OCI-LY3 (cell line): ENCODE results near the gene PTK6.

ENCODE experiments used
- EZH2phosphoT487 ChIP-seq: fragments of 200-600 bp; shearing (Covaris generic); IDR thresholded peaks from 2 replicates; pipeline ENCODE4 v1.6.1; 2018; ENCODE audit warnings: antibody characterized with exemption, mixed run types, low read depth
- TF ChIP-seq, protein P1 (sequence below): fragments of 200-600, 300-600 bp; sonication (generic); IDR thresholded peaks from 2 replicates; pipeline ENCODE4 v1.5.1; 2014; ENCODE audit warnings: antibody characterized with exemption, low read length, low read depth

DNA sequence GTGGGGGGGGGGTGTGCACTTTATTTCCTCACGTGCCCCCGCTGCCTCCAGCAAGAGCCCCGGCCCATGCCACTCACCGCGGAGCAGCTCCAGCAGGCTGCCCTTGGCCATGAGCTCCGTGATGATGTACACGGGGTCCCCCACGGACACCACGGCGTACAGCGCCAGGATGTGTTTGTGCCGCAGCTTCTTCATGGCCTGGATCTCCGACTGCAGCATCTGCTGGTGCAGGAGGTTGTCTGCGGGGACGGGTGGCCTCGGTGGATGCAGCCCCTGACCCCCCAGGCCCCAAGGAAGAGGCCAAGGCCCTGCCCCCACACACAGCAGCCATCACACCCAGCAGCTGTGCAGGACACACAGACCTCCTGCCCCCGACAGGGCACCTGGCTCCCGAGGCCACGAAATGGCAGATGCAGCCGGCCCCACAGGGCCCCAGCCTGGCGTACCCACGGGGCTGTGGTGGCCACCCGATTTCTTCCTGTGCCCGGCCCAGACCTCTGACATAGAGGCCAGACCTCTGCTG lies 4.7 kb downstream of the PTK6 start:
- TF ChIP-seq, protein P1, sequence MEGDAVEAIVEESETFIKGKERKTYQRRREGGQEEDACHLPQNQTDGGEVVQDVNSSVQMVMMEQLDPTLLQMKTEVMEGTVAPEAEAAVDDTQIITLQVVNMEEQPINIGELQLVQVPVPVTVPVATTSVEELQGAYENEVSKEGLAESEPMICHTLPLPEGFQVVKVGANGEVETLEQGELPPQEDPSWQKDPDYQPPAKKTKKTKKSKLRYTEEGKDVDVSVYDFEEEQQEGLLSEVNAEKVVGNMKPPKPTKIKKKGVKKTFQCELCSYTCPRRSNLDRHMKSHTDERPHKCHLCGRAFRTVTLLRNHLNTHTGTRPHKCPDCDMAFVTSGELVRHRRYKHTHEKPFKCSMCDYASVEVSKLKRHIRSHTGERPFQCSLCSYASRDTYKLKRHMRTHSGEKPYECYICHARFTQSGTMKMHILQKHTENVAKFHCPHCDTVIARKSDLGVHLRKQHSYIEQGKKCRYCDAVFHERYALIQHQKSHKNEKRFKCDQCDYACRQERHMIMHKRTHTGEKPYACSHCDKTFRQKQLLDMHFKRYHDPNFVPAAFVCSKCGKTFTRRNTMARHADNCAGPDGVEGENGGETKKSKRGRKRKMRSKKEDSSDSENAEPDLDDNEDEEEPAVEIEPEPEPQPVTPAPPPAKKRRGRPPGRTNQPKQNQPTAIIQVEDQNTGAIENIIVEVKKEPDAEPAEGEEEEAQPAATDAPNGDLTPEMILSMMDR, result no peak
- TF ChIP-seq EZH2phosphoT487, result no peak
